Loucy (cell line): ENCODE results near the gene DLGAP1.

Experiments used
- H2AFZ ChIP-seq: fragments of 200-600 bp; sonication (generic); 2 replicates; pipeline ENCODE4 v1.6.0; 2016; ENCODE audit warnings: antibody characterized with exemption, mild to moderate bottlenecking, low read length, moderate library complexity
- H3F3A ChIP-seq: fragments of 200-600 bp; 2 replicates; pipeline ENCODE4 v1.6.0; 2016; ENCODE audit warnings: antibody characterized with exemption, low read depth, mild to moderate bottlenecking
- H3K27me3 ChIP-seq: fragments of 200-600 bp; sonication (generic); 2 replicates; pipeline ENCODE4 v1.6.1; 2014; ENCODE audit warnings: low read length, mild to moderate bottlenecking; ENCODE audit not compliant: insufficient read depth, poor library complexity, severe bottlenecking
- H3K36me3 ChIP-seq: fragments of 200-600 bp; sonication (generic); 2 replicates; pipeline ENCODE4 v1.6.1; 2016; ENCODE audit warnings: low read length; ENCODE audit not compliant: insufficient read depth
- H3K4me1 ChIP-seq: fragments of 200-600 bp; sonication (generic); 2 replicates; pipeline ENCODE4 v1.5.1; 2014; ENCODE audit warnings: low read length, mild to moderate bottlenecking; ENCODE audit not compliant: insufficient read depth, poor library complexity, severe bottlenecking
- H3K4me2 ChIP-seq: fragments of 200-600 bp; sonication (generic); 2 replicates; pipeline ENCODE4 v1.6.0; 2014; ENCODE audit warnings: antibody characterized with exemption, low read length, low read depth, mild to moderate bottlenecking; ENCODE audit not compliant: poor library complexity, severe bottlenecking
- H3K4me3 ChIP-seq: fragments of 200-600 bp; sonication (generic); 2 replicates; pipeline ENCODE4 v1.5.1; 2014; ENCODE audit warnings: low read length, mild to moderate bottlenecking, mixed read lengths; ENCODE audit not compliant: poor library complexity, severe bottlenecking
- H3K79me2 ChIP-seq: fragments of 200-600 bp; sonication (generic); 2 replicates; pipeline ENCODE4 v1.6.1; 2014; ENCODE audit warnings: low read length; ENCODE audit not compliant: insufficient read depth
- H3K9ac ChIP-seq: fragments of 200-600 bp; sonication (generic); 2 replicates; pipeline ENCODE4 v1.6.0; 2014; ENCODE audit warnings: mild to moderate bottlenecking, low read depth, low read length, moderate library complexity; ENCODE audit not compliant: poor library complexity, severe bottlenecking
- H3K9me2 ChIP-seq: fragments of 200-600 bp; sonication (generic); replicated peaks from 2 replicates; pipeline ENCODE4 v1.6.1; 2016; ENCODE audit warnings: low read depth, low read length, mixed read lengths
- H3K9me3 ChIP-seq: fragments of 200-600 bp; sonication (generic); 2 replicates; pipeline ENCODE4 v1.6.1; 2014; ENCODE audit warnings: mild to moderate bottlenecking, antibody characterized with exemption, low read length, low read depth; ENCODE audit not compliant: insufficient read depth
- H4K20me1 ChIP-seq: fragments of 200-600 bp; sonication (generic); 2 replicates; pipeline ENCODE4 v1.6.0; 2014; ENCODE audit warnings: antibody characterized with exemption, low read length, mild to moderate bottlenecking; ENCODE audit not compliant: insufficient read depth, poor library complexity, severe bottlenecking
- CTCF ChIP-seq: fragments of 200-600 bp; sonication (generic); conservative IDR thresholded peaks from 2 replicates; pipeline ENCODE4 v1.5.1; 2014; ENCODE audit warnings: mild to moderate bottlenecking, antibody characterized with exemption, low read length
- EZH2phosphoT487 ChIP-seq: fragments of 200-600 bp; IDR thresholded peaks from 2 replicates; pipeline ENCODE4 v1.6.1; 2018; ENCODE audit warnings: antibody characterized with exemption, mild to moderate bottlenecking, moderate library complexity, borderline replicate concordance

Gene DLGAP1

DNA sequence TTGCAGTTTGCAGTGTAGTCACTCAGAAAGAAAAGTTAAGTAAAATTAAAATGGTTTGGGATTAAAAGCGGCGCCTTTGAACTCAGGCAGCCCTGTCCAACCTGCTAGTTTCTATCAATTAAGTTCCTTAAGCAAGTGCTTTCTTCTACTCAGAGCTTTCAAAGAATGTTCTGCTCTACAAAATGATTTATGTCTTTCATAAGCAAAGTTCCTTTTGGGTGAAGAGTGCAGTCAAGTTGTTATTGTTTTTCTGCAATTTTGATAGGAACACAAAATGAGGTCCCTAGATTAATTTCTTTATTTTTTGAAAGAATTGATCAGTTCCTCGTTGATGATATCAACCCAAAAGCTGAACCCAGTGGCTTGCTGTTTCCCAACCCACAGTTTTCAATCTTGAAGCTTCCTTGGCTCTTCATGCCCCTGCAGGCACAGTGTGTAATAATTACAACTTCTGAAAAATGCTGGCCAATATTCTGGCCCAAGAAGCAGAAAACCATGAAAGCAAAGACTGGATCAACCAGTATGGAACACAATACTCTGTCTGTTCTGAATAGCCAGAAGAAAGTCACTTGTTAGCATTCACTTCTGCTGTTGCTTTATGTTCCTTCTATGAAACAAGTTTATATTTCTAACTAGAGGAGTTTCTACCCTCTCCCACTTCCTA is 916.0 kb downstream of the DLGAP1 start:
- H3K4me3 ChIP-seq = no peak overlapping the region
- no peaks in the 10 kb centered on the region for H3F3A ChIP-seq
- H3K4me2 ChIP-seq = no peak overlapping the region
- no peaks in the 10 kb centered on the region for H3K9me2 ChIP-seq
- H3K4me1 ChIP-seq = no peaks in the 10 kb centered on the region
- H2AFZ ChIP-seq = no peak overlapping the region
- H3K9me3 ChIP-seq = no peaks in the 10 kb centered on the region
- no peaks in the 10 kb centered on the region for H3K36me3 ChIP-seq
- TF ChIP-seq CTCF (no peak), EZH2phosphoT487 (no peak)
- no peaks in the 10 kb centered on the region for H3K27me3 ChIP-seq
- no peak overlapping the region for H3K9ac ChIP-seq
- no peaks in the 10 kb centered on the region for H4K20me1 ChIP-seq
- H3K79me2 ChIP-seq = no peaks in the 10 kb centered on the region

GRCh38 chr18:3538456-3538855 is 916.7 kb downstream of the DLGAP1 start:
- no peak overlapping the region for H3K4me2 ChIP-seq
- no peaks in the 10 kb centered on the region for H4K20me1 ChIP-seq
- no peaks in the 10 kb centered on the region for H3K36me3 ChIP-seq
- TF ChIP-seq EZH2phosphoT487 (no peak), CTCF (no peak)
- no peaks in the 10 kb centered on the region for H3K4me1 ChIP-seq
- no peaks in the 10 kb centered on the region for H3K79me2 ChIP-seq
- H3F3A ChIP-seq = no peaks in the 10 kb centered on the region
- no peak overlapping the region for H3K9ac ChIP-seq
- H3K4me3 ChIP-seq = no peak overlapping the region
- H2AFZ ChIP-seq = no peak overlapping the region
- no peaks in the 10 kb centered on the region for H3K9me2 ChIP-seq
- H3K9me3 ChIP-seq = no peaks in the 10 kb centered on the region
- H3K27me3 ChIP-seq = no peaks in the 10 kb centered on the region

GRCh38 chr18:3530807-3531206 is 924.3 kb downstream of the DLGAP1 start:
- Histone ChIP-seq H3K9ac (no peak overlapping the region), H3K9me3 (no peaks in the 10 kb centered on the region), H3F3A (no peaks in the 10 kb centered on the region), H2AFZ (no peak overlapping the region), H3K9me2 (no peaks in the 10 kb centered on the region), H3K4me1 (no peaks in the 10 kb centered on the region), H4K20me1 (no peaks in the 10 kb centered on the region), H3K4me3 (no peak overlapping the region), H3K27me3 (no peaks in the 10 kb centered on the region), H3K36me3 (no peaks in the 10 kb centered on the region), H3K79me2 (no peaks in the 10 kb centered on the region), H3K4me2 (no peak overlapping the region)
- no peak for TF ChIP-seq EZH2phosphoT487
- TF ChIP-seq CTCF = no peak
